Urothelium cell line (cell line): Measurements from ENCODE around the gene DNAJB6.

Experiments used
- DNase-seq: peaks from one replicate; pipeline ENCODE4 v3.0.0; 2011; ENCODE audit warnings: low spot score, mixed read lengths
- FAIRE-seq: peaks from 2 replicates; lab custom pipeline; 2011; peaks lifted over from hg19 to GRCh38; lab: Jason Lieb, UNC

DNAJB6 gene

GRCh38 chr7:157425137-157425731 is 88.4 kb downstream of the DNAJB6 start:
- FAIRE-seq (no peak), DNase-seq (no peak)

- no peak for FAIRE-seq
- DNase-seq, result no peak
Observed at GRCh38 chr7:157425761-157426160, 89.0 kb downstream of the DNAJB6 start.

- DNase-seq, result no peak
- no peak for FAIRE-seq
Observed at GRCh38 chr7:157426463-157427301, 89.9 kb downstream of the DNAJB6 start.

GRCh38 chr7:157427811-157428553 is 91.2 kb downstream of the DNAJB6 start:
- no peak for DNase-seq
- FAIRE-seq, result no peak

GRCh38 chr7:157428554-157428945 is 91.7 kb downstream of the DNAJB6 start:
- no peak for DNase-seq
- no peak for FAIRE-seq

- FAIRE-seq, result no peak
- no peak for DNase-seq
Observed at GRCh38 chr7:157429001-157429679, 92.3 kb downstream of the DNAJB6 start.

GRCh38 chr7:157429680-157430224 is 92.9 kb downstream of the DNAJB6 start:
- FAIRE-seq, result no peak
- no peak for DNase-seq

- FAIRE-seq (no peak), DNase-seq (no peak)
Observed at GRCh38 chr7:157430721-157431120, 93.9 kb downstream of the DNAJB6 start.

- DNase-seq (no peak), FAIRE-seq (no peak)
Observed at GRCh38 chr7:157431173-157431950, 94.6 kb downstream of the DNAJB6 start.

- no peak for FAIRE-seq
- DNase-seq, result no peak
Observed at GRCh38 chr7:157431951-157432540, 95.2 kb downstream of the DNAJB6 start.

- peak; percentile 27 for DNase-seq
- no peak for FAIRE-seq
Observed at GRCh38 chr7:157432541-157432956, 95.7 kb downstream of the DNAJB6 start.

GRCh38 chr7:157432957-157433576 is 96.3 kb downstream of the DNAJB6 start:
- FAIRE-seq (peak; percentile 71), DNase-seq (peak; percentile 48)

GRCh38 chr7:157433628-157434027 is 96.8 kb downstream of the DNAJB6 start:
- FAIRE-seq (no peak), DNase-seq (no peak)

GRCh38 chr7:157434231-157434630 is 97.4 kb downstream of the DNAJB6 start:
- no peak for DNase-seq
- FAIRE-seq, result no peak

GRCh38 chr7:157434701-157435100 is 97.9 kb downstream of the DNAJB6 start:
- DNase-seq, result no peak
- no peak for FAIRE-seq

- no peak for FAIRE-seq
- DNase-seq, result no peak
Observed at GRCh38 chr7:157436076-157436475, 99.3 kb downstream of the DNAJB6 start.

GRCh38 chr7:157436763-157437480 is 100.1 kb downstream of the DNAJB6 start:
- no peak for FAIRE-seq

GRCh38 chr7:157437519-157438061 is 100.8 kb downstream of the DNAJB6 start:
- FAIRE-seq (no peak), DNase-seq (no peak)

More at GRCh38 chr7:157436763-157437480, 100.1 kb downstream of the DNAJB6 start:
- DNase-seq, result no peak
